Upper lobe of right lung (tissue), 1 donor: ENCODE data around the gene PBLD. TPM values are rescaled to one million over a fixed set of nuclear protein-coding genes. Genes with fewer than 3 reads are reported as not detected.

Experiments used
- ATAC-seq: fragments of 200-7000 bp; cut with Tn5 transposase; one replicate; pipeline ENCODE4 v1.9.1; 2020; ENCODE audit warnings: mild to moderate bottlenecking, moderate library complexity
- DNase-seq: peaks from one replicate; pipeline ENCODE4 v3.0.0-alpha.2; 2020
- H3K27ac ChIP-seq: fragments of 200-600 bp; one replicate; pipeline ENCODE4 v1.8.0; 2022
- H3K27me3 ChIP-seq: fragments of 200-600 bp; one replicate; pipeline ENCODE4 v1.8.0; 2022; ENCODE audit warnings: mild to moderate bottlenecking
- H3K36me3 ChIP-seq: fragments of 200-600 bp; one replicate; pipeline ENCODE4 v1.8.0; 2022
- H3K4me1 ChIP-seq: fragments of 200-600 bp; one replicate; pipeline ENCODE4 v1.8.0; 2022
- H3K4me3 ChIP-seq: fragments of 200-600 bp; one replicate; pipeline ENCODE4 v1.8.0; 2022; ENCODE audit warnings: mild to moderate bottlenecking
- H3K9me3 ChIP-seq: fragments of 200-600 bp; one replicate; pipeline ENCODE4 v1.8.0; 2022
- intact Hi-C: fragments of 100-400 bp; cut with DNase I; formaldehyde crosslinking; loops from one replicate; pipeline ENCODE4 v1.11.0; 2022
- total RNA-seq: library from RNA; stranded (reverse); fragmentation: NEBNext Ultra II Directional; extraction: Animal tissue kit (Norgen Biotek cat#: 25700); gene quantifications from one replicate; pipeline ENCODE4 v1.2.1, GENCODE V29; 2021
- TF ChIP-seq, protein P1 (sequence below): fragments of 200-600 bp; IDR thresholded peaks from one replicate; pipeline ENCODE4 v1.8.0; 2022; ENCODE audit warnings: antibody characterized with exemption
- donor health status: DM: no; HTN: yes; CAD: no; lungs with severe emphysema.

Gene PBLD
- total RNA-seq, 1 donor from 2014 or later = 2.3 TPM

DNA sequence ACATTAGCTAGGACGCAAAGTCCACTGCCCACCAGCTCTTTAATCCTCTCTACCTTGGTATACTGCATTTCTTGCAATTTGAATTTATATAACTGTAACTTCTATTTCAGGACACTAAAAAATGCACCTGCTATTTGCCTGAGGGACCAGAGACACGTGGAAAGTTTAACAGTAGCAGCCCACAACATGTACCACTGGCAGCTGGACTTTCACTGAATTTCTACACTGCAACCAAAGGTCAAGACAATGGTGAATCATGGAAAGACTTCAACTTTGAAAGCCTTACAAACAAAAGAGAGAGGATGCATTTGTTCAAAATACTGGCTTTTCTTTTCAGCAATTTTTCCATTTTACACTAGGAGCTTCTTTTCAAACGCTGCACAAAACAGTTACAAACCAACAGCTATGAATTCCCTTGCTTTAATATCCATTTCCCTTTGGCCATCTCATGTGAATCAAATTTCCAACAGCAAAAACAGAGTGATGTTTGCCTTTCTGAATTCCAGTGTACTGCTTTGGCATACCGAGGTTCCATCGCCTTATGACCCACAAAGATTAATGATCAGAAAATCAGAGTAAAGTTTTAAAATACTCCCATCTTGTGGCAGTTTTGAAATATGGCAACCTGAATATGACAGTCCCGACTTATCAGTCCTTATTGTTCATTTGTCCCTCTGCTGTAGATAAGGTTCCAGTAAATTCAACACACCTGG lies 30.8 kb downstream of the PBLD start:
- H3K27me3 ChIP-seq = no peaks in the 10 kb centered on the region
- DNase-seq = no peak
- H3K4me1 ChIP-seq = no peaks in the 10 kb centered on the region
- H3K36me3 ChIP-seq = no peaks in the 10 kb centered on the region
- intact Hi-C loops = loop anchor here (10.0 kb wide), 1 partner anchor 87 kb away; no protein-coding TSS in a partner anchor
- H3K4me3 ChIP-seq = no peak overlapping the region
- no peak overlapping the region for H3K27ac ChIP-seq
- ATAC-seq = peak; percentile 76
- TF ChIP-seq, protein P1, sequence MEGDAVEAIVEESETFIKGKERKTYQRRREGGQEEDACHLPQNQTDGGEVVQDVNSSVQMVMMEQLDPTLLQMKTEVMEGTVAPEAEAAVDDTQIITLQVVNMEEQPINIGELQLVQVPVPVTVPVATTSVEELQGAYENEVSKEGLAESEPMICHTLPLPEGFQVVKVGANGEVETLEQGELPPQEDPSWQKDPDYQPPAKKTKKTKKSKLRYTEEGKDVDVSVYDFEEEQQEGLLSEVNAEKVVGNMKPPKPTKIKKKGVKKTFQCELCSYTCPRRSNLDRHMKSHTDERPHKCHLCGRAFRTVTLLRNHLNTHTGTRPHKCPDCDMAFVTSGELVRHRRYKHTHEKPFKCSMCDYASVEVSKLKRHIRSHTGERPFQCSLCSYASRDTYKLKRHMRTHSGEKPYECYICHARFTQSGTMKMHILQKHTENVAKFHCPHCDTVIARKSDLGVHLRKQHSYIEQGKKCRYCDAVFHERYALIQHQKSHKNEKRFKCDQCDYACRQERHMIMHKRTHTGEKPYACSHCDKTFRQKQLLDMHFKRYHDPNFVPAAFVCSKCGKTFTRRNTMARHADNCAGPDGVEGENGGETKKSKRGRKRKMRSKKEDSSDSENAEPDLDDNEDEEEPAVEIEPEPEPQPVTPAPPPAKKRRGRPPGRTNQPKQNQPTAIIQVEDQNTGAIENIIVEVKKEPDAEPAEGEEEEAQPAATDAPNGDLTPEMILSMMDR = peak; percentile 63
- H3K9me3 ChIP-seq = no peaks in the 10 kb centered on the region

DNA sequence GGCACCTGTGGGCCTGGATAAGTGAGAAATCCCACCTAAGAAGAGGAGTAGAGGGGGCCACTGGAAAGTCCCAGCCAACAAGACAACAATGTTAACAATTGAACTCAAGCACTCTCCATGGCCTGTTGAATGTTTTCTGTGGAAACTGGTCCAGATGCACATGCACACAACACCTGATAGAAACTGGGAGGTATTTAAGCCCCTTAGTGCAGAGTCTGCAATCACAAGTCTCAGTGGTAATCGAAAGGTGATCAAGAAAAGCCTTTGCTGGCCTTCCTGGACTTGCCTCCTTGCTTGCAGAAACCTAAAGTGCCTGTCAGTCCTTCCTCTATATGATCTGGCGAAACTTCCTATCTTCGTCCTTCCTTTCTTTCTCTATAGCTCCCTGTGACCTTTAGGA lies 31.4 kb downstream of the PBLD start:
- Histone ChIP-seq H3K4me3 (no peak overlapping the region), H3K27me3 (no peaks in the 10 kb centered on the region), H3K36me3 (no peaks in the 10 kb centered on the region), H3K27ac (no peak overlapping the region), H3K9me3 (no peaks in the 10 kb centered on the region), H3K4me1 (no peaks in the 10 kb centered on the region)
- TF ChIP-seq, protein P1 = no peak
- ATAC-seq (peak; percentile 20), DNase-seq (no peak)
- intact Hi-C loops = loop anchor here (10.0 kb wide), 1 partner anchor 86 kb away; no protein-coding TSS in a partner anchor

DNA sequence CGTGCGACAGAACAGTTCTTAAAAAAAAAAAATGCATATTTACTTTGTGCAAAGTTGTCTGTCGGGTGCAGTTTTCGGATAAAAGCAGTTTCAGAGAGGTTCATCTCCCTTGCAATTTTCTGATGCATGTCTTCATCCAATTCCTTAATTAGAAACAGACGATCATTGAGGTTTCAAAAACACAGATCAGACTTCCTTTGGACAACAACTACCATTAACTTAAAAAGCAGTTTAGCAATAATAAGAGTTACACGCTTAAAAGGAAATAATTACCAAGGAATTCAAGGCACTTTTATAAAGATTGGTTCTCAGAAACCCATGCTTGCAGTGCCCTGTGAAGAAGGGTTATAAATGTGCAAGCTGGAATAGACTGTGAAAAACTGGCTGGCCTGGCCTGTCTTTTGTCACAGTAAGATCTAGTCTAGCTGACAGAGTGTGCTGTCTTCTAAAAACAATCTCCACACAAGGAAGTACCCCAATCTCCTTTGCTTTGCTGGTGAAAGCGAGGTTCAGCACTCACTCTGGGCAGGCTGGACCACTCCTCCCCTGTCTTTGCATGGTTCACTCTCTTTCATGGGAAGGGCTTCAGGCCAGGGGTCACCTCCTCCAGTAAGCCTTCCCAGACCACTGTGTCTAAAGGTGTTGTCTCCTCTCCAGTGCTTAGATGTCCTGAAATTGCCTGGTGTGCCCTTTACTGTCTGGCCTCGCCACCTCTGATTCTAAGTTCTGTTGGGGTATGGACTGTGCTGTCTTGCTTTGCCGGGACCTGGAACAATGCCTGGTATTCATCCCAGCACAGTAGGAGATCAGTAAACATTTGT lies 35.7 kb downstream of the PBLD start:
- Histone ChIP-seq H3K27me3 (no peaks in the 10 kb centered on the region), H3K4me3 (no peak overlapping the region), H3K9me3 (no peaks in the 10 kb centered on the region), H3K36me3 (no peaks in the 10 kb centered on the region), H3K4me1 (no peaks in the 10 kb centered on the region), H3K27ac (no peak overlapping the region)
- no peak for DNase-seq
- intact Hi-C loops = no loop called here
- ATAC-seq = no peak
- TF ChIP-seq, protein P1 = no peak

DNA sequence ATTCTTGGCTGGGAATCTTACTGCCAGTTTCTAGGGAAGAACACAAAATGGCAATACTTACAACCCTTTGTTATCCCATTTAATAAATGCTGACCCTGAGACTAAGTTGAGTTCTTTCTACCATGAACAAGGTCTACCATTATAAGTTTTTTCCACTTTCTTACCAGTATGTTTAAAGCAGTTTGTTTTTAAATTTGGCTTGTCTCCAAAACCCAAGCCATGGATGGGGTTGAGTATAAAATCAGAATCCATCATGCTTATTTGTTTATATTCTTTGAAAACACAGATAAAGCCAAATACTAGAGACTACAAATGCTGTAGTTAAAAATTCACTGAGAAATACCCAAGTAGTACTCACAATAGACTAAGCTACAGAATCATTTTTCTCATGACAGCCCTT lies 42.0 kb downstream of the PBLD start:
- H3K27me3 ChIP-seq = no peaks in the 10 kb centered on the region
- DNase-seq = no peak
- intact Hi-C loops = no loop called here
- ATAC-seq = no peak
- no peaks in the 10 kb centered on the region for H3K9me3 ChIP-seq
- H3K4me3 ChIP-seq = no peak overlapping the region
- H3K27ac ChIP-seq = no peak overlapping the region
- TF ChIP-seq, protein P1 = no peak
- no peaks in the 10 kb centered on the region for H3K36me3 ChIP-seq
- H3K4me1 ChIP-seq = no peaks in the 10 kb centered on the region

DNA sequence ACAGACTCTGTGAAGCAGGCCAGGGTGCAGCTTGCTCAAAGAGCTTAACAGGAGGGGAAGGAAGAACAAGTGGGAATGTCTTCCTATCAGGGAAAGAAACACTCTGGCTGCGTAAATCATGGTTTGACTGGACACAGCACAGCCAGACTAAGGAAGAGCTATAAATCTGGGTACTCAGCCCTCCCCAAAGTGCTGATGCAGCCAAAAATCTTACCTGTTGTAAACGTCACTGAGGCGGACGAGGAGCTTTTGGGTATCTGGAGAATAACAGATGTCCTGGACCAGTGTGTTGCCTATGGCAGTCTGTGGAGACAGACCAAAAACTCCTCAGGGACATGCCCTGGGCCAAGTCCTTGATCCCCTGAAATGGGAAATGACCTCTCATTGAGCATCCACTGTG lies 44.0 kb downstream of the PBLD start:
- Histone ChIP-seq H3K27me3 (no peaks in the 10 kb centered on the region), H3K9me3 (no peaks in the 10 kb centered on the region), H3K27ac (no peak overlapping the region), H3K36me3 (no peaks in the 10 kb centered on the region), H3K4me3 (no peak overlapping the region), H3K4me1 (no peaks in the 10 kb centered on the region)
- TF ChIP-seq, protein P1 = no peak
- intact Hi-C loops = no loop called here
- ATAC-seq (no peak), DNase-seq (no peak)
